Activated CD4-positive, alpha-beta T cell treated with anti-CD3 and anti-CD28 coated beads, Interleukin-2, amount 10 ng/mL, durations not matched to agents 7 days and 5 days (primary cell): ENCODE results near the gene SLC41A1. TPM values are rescaled to one million over a fixed set of nuclear protein-coding genes. Genes with fewer than 3 reads are reported as not detected.

ENCODE experiments used
- CTCF ChIA-PET: fragments of 350-600 bp; sonication (Branson Sonifier 250); formaldehyde crosslinking; loops from one replicate; lab custom pipeline; 2021; ENCODE audit warnings: antibody characterized with exemption; lab: Charles Lee
- POLR2A ChIA-PET: fragments of 350-600 bp; sonication (Branson Sonifier 250); formaldehyde crosslinking; loops from one replicate; lab custom pipeline; 2021; ENCODE audit warnings: antibody characterized with exemption; lab: Charles Lee
- DNase-seq: peaks from one replicate; pipeline ENCODE4 v3.0.0-alpha.2; 2020
- H3K27ac Mint-ChIP-seq: one replicate; pipeline ENCODE4 v1.8.0; 2021; ENCODE audit warnings: mild to moderate bottlenecking, moderate library complexity, mixed read lengths
- H3K27me3 Mint-ChIP-seq: one replicate; pipeline ENCODE4 v1.8.0; 2021; ENCODE audit warnings: mixed read lengths
- H3K36me3 Mint-ChIP-seq: one replicate; pipeline ENCODE4 v1.8.0; 2021; ENCODE audit warnings: low read depth, mixed read lengths
- H3K4me1 Mint-ChIP-seq: one replicate; pipeline ENCODE4 v1.8.0; 2021; ENCODE audit warnings: mixed read lengths
- H3K4me3 Mint-ChIP-seq: one replicate; pipeline ENCODE4 v1.8.0; 2021; ENCODE audit warnings: mild to moderate bottlenecking, moderate library complexity, mixed read lengths
- H3K9me3 Mint-ChIP-seq: one replicate; pipeline ENCODE4 v1.8.0; 2021; ENCODE audit warnings: mixed read lengths
- total RNA-seq, 2 experiments: library from RNA; stranded (reverse); gene quantifications; one replicate each; pipeline ENCODE4 v1.2.3, GENCODE V29; 2021

SLC41A1 gene
- total RNA-seq, 2 experiments from 2014 or later: 10.8 to 12.2 TPM

- no peak overlapping the region for H3K4me3 Mint-ChIP-seq
- DNase-seq: no peak
- H3K4me1 Mint-ChIP-seq: peaks cover 44% of the 10 kb centered on the region
- H3K36me3 Mint-ChIP-seq: peaks cover 23% of the 10 kb centered on the region
- ChIA-PET CTCF (interaction anchor here (1.2 kb wide), 2 partner anchors 9 to 26 kb away, joined by 3 read pairs; no protein-coding TSS in a partner anchor), POLR2A (no interaction called here)
- no peaks in the 10 kb centered on the region for H3K27me3 Mint-ChIP-seq
- no peak overlapping the region for H3K27ac Mint-ChIP-seq
- no peaks in the 10 kb centered on the region for H3K9me3 Mint-ChIP-seq
These were observed 71.3 kb downstream of the SLC41A1 start for GRCh38 chr1:205741681-205742080.

GRCh38 chr1:205739348-205740160 lies 73.4 kb downstream of the SLC41A1 start:
- peaks cover 19% of the 10 kb centered on the region for H3K36me3 Mint-ChIP-seq
- DNase-seq: no peak
- H3K9me3 Mint-ChIP-seq: no peaks in the 10 kb centered on the region
- H3K27ac Mint-ChIP-seq: peak overlapping the region; percentile 50
- ChIA-PET POLR2A (no interaction called here), CTCF (interaction anchor here (0.6 to 1.3 kb wide), 6 partner anchors 9 to 500 kb away, joined by 3 to 5 read pairs (median 3); no protein-coding TSS in a partner anchor)
- peaks cover 41% of the 10 kb centered on the region for H3K4me1 Mint-ChIP-seq
- no peaks in the 10 kb centered on the region for H3K27me3 Mint-ChIP-seq
- H3K4me3 Mint-ChIP-seq: no peak overlapping the region

Other genes starting within 250 kb of the SLC41A1 start
- 100 to 1,000 TPM in 1 of 2 experiments, 10 to 100 TPM in 1; 99.4 to 103 TPM for gene ELK4, start 181.2 kb downstream of the SLC41A1 start, total RNA-seq
- gene SLC45A3, start 132.7 kb downstream of the SLC41A1 start, total RNA-seq: under 1 TPM in 1 of 2 experiments, not detected in 1; 0.08 TPM
- gene NUCKS1, start 63.0 kb downstream of the SLC41A1 start, total RNA-seq: 100 to 1,000 TPM; 218 TPM
- gene RAB29, start 37.7 kb downstream of the SLC41A1 start, total RNA-seq: 10 to 100 TPM; 51.7 to 54.6 TPM
- 1 to 10 TPM in 1 of 2 experiments, under 1 TPM in 1; 0.94 to 1.0 TPM for gene PM20D1, start 36.9 kb upstream of the SLC41A1 start, total RNA-seq
- gene SLC26A9, start 130.3 kb upstream of the SLC41A1 start, total RNA-seq: not detected
- gene RAB7B, start 190.2 kb upstream of the SLC41A1 start, total RNA-seq: not detected
- not detected for gene CTSE, start 210.7 kb upstream of the SLC41A1 start, total RNA-seq
- not detected for gene RHEX, start 240.0 kb upstream of the SLC41A1 start, total RNA-seq